Sigmoid colon (tissue), 7 donors: ENCODE data around the gene MGST2. TPM values are rescaled to one million over a fixed set of nuclear protein-coding genes. Genes with fewer than 3 reads are reported as not detected.

Source experiments
- DNase-seq: peaks from one replicate; pipeline ENCODE4 v3.0.0-alpha.2; 2019
- H3K27ac ChIP-seq, 4 donors: fragments of 200-600 bp; sonication (generic); one replicate each; pipeline ENCODE4 v1.5.1; 2016 to 2019; ENCODE audit warnings: mild to moderate bottlenecking in 1 of 4
- H3K27me3 ChIP-seq, 3 donors: fragments of 200-600 bp; sonication (generic); one replicate each; pipeline ENCODE4 v1.5.1; 2019; ENCODE audit warnings: mild to moderate bottlenecking in 1 of 3
- H3K36me3 ChIP-seq, 4 donors: fragments of 200-600 bp; sonication (generic); one replicate each; pipeline ENCODE4 v1.5.1; 2016 to 2019
- H3K4me1 ChIP-seq, 4 donors: fragments of 200-600 bp; sonication (generic); one replicate each; pipeline ENCODE4 v1.5.1; 2017 to 2019
- H3K4me3 ChIP-seq, 4 donors: fragments of 200-600 bp; sonication (generic); one replicate each; pipeline ENCODE4 v1.5.1; 2017 to 2019; ENCODE audit warnings: mild to moderate bottlenecking in 2 of 4, moderate library complexity in 1 of 4
- H3K9me3 ChIP-seq, 4 donors: fragments of 200-600 bp in 3 of 4; sonication (generic) in 3 of 4; one replicate each; pipeline versions ENCODE4 v1.5.1 to v1.6.1; 2013 to 2019
- EP300 ChIP-seq, 4 donors: sonication (generic); formaldehyde crosslinking; IDR thresholded peaks; one replicate each; pipeline ENCODE4 v1.6.1; 2017; ENCODE audit warnings: antibody characterized with exemption in 4 of 4
- POLR2A ChIP-seq, 2 donors: fragments of 450-650 bp; IDR thresholded peaks; one replicate each; pipeline ENCODE4 v1.6.1; 2016; ENCODE audit warnings: antibody characterized with exemption in 2 of 2, mild to moderate bottlenecking in 2 of 2, moderate library complexity in 2 of 2
- POLR2AphosphoS5 ChIP-seq, 4 donors: sonication (generic); formaldehyde crosslinking; IDR thresholded peaks; one replicate each; pipeline ENCODE4 v1.6.1; 2017; ENCODE audit warnings: antibody characterized with exemption in 4 of 4
- WGBS, 2 donors: extraction: QIAGEN DNeasy Blood & Tissue Kit; methylation state at CpG; one replicate each; pipeline ENCODE4 v1.1.7; 2013; 5-methylcytosine and 5-hydroxymethylcytosine counted together
- intact Hi-C: fragments of 100-400 bp; cut with DNase I; formaldehyde crosslinking; loops from one replicate; pipeline ENCODE4 v1.15.1; 2023
- polyA plus RNA-seq, 3 donors: library from polyadenylated mRNA; stranded (reverse); fragments of 200-250 nt; gene quantifications; one replicate each; pipeline ENCODE4 v1.2.3, GENCODE V29; 2013
- total RNA-seq, 4 donors: library from RNA; depleted of rRNA; stranded (reverse); fragments of >200 nt; gene quantifications; one replicate each; pipeline ENCODE4 v1.1.0, GENCODE V29; 2016
- TF ChIP-seq, protein P1 (sequence below), 4 experiments: fragments of 450-650 bp in 3 of 4; fragments of 200-600 bp in 1 of 4; IDR thresholded peaks; one replicate each; pipeline ENCODE4 v1.5.1; 2016 to 2019; ENCODE audit warnings: antibody characterized with exemption in 4 of 4, mild to moderate bottlenecking in 3 of 4, moderate library complexity in 2 of 4
- donor health status: healthy with polysubstance abuse.
- donor health status: Bipolar disorder and iron deficiency.
- donor health status: healthy.

The MGST2 gene
- total and polyA plus RNA-seq, 7 donors: 30.8 to 143 (median 48.2) TPM

DNA sequence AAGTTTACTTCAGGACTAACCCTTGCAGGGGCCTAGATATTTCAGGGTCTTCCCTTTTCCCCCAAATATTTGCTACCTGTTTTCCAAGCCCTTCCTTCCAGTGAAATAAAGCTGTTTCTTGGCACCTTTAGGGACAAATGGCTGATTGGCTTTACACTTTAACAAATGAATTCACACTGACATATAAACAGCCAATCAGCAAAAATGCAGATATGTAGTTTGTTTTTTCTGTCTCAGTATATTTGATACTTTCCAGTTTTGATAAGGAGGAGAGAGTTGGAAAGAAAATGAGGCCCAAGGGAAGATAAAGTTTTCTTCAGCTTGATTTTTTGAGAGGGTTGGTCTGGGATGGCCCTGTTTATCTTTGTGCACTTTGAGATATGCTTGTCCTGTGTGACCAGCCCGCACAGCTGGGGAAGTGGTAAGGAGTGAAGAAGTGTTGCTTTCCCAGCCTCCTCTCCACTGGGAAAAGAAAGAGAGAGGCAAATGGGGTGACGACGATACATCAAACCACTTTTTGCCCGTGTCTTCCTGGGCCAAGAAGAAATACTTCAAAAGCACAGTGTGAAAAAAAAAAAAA, 67.5 kb downstream of the MGST2 start:
- whole genome bisulfite sequencing, 2 donors: 89% methylated on average over 4 of the region's 4 CpGs
- Histone ChIP-seq H3K4me1 (peaks cover 0 to 25% (median 21%) of the 10 kb centered on the region in 4 donors), H3K9me3 (no peaks in the 10 kb centered on the region), H3K4me3 (no peak overlapping the region), H3K36me3 (no peaks in the 10 kb centered on the region), H3K27me3 (no peaks in the 10 kb centered on the region), H3K27ac (no peak overlapping the region)
- DNase-seq: peak; percentile 29
- no peak for TF ChIP-seq POLR2A (IDR thresholded peaks at IDR 0.05)
- intact Hi-C loops: loop anchor here (10.0 kb wide), 1 partner anchor 272 kb away; no protein-coding TSS in a partner anchor

DNA sequence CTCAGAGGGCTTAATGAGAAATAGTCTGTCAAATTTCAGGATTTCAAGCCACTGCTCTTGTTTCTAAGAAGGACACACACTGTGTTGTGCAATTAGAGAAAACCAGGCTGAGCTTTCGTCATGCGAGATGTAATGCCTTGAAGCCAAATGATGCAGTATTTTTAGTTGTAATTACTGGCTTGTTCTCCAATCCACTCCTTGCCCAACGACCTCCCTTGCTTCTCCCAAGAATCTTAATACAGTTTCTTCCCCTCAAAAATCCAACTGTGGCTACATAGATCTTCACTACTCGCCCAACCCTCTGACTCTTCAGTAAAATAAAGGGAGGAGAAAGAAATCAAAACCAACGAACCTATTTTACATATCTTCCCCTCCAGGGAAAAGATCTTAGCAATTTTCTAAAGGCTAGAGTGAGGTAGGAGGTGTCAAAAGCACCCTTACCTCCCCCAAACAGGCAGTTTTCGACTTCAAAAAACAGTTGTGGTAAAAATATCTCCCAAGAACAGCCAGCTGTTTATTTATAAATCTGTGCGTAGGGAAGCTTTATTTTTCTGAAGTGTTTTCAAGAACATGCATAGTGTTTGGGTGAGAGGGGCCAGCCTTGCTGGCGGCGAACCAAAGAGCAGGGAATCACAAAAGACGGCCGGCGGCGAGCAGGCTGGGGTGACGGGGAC, 68.7 kb downstream of the MGST2 start:
- TF ChIP-seq, protein P1, sequence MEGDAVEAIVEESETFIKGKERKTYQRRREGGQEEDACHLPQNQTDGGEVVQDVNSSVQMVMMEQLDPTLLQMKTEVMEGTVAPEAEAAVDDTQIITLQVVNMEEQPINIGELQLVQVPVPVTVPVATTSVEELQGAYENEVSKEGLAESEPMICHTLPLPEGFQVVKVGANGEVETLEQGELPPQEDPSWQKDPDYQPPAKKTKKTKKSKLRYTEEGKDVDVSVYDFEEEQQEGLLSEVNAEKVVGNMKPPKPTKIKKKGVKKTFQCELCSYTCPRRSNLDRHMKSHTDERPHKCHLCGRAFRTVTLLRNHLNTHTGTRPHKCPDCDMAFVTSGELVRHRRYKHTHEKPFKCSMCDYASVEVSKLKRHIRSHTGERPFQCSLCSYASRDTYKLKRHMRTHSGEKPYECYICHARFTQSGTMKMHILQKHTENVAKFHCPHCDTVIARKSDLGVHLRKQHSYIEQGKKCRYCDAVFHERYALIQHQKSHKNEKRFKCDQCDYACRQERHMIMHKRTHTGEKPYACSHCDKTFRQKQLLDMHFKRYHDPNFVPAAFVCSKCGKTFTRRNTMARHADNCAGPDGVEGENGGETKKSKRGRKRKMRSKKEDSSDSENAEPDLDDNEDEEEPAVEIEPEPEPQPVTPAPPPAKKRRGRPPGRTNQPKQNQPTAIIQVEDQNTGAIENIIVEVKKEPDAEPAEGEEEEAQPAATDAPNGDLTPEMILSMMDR (IDR thresholded peaks at IDR 0.05): no peak
- peak; percentile 11 to 56 (median 31) for TF ChIP-seq POLR2AphosphoS5 (IDR thresholded peaks at IDR 0.05)
- no peak for TF ChIP-seq POLR2A (IDR thresholded peaks at IDR 0.05)
- no peaks in the 10 kb centered on the region for H3K27me3 ChIP-seq
- H3K36me3 ChIP-seq: no peaks in the 10 kb centered on the region
- 20 to 26% methylated on average over 14 of the region's 14 CpGs for WGBS, 2 donors
- DNase-seq: peak; percentile 79
- H3K4me3 ChIP-seq: peak overlapping the region; percentile 23 to 58 (median 52)
- intact Hi-C loops: loop anchor here (1.0 to 10.0 kb wide), 5 partner anchors 270 to 625 kb away; no protein-coding TSS in a partner anchor
- H3K27ac ChIP-seq: peak overlapping the region; percentile 81 to 90 (median 88)
- H3K4me1 ChIP-seq: peaks cover 0 to 30% (median 21%) of the 10 kb centered on the region in 4 donors
- no peaks in the 10 kb centered on the region for H3K9me3 ChIP-seq

DNA sequence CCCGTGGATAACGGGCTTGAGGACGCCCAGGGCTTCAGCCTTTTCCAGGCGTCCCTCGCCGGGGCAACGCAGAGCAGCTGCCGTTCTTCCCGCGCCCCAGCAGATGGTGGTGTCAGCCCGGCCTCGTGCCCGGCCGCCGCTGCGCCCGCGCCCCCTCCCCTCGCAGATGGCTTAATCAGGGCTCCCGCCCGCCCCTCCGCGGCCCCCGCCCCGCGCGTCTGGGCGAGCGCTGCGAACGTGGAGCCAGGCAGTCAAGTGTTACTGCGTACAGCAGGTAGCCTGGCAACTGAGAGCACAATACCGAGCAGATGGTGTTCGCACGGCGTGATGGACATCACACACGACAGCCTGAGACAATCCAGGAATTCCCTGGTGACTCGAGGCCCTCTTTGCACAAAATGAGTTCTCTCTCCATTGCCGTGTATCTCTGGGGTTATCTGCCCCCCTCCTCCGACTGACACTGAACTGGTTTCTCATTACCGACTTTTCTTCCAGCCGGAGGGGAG, 69.3 kb downstream of the MGST2 start:
- Histone ChIP-seq H3K9me3 (no peaks in the 10 kb centered on the region), H3K4me1 (peaks cover 0 to 32% (median 23%) of the 10 kb centered on the region in 4 donors), H3K36me3 (no peaks in the 10 kb centered on the region), H3K27me3 (no peaks in the 10 kb centered on the region), H3K27ac (peak overlapping the region; percentile 81 to 90 (median 88)), H3K4me3 (peak overlapping the region; percentile 23 to 58 (median 52))
- peak; percentile 95 for DNase-seq
- intact Hi-C loops: loop anchor here (1.0 to 10.0 kb wide), 9 partner anchors 82 to 637 kb away; partner anchors contain the start of gene SCOC
- TF ChIP-seq EP300 (IDR thresholded peaks at IDR 0.05) (peak in 1 of 4 donors; percentile 31), POLR2A (IDR thresholded peaks at IDR 0.05) (no peak), POLR2AphosphoS5 (IDR thresholded peaks at IDR 0.05) (peak; percentile 71 to 85 (median 81))
- TF ChIP-seq, protein P1 (IDR thresholded peaks at IDR 0.05): peak; percentile 55 to 87 (median 63)
- WGBS, 2 donors: 2 to 5% methylated on average over 42 of the region's 42 CpGs

DNA sequence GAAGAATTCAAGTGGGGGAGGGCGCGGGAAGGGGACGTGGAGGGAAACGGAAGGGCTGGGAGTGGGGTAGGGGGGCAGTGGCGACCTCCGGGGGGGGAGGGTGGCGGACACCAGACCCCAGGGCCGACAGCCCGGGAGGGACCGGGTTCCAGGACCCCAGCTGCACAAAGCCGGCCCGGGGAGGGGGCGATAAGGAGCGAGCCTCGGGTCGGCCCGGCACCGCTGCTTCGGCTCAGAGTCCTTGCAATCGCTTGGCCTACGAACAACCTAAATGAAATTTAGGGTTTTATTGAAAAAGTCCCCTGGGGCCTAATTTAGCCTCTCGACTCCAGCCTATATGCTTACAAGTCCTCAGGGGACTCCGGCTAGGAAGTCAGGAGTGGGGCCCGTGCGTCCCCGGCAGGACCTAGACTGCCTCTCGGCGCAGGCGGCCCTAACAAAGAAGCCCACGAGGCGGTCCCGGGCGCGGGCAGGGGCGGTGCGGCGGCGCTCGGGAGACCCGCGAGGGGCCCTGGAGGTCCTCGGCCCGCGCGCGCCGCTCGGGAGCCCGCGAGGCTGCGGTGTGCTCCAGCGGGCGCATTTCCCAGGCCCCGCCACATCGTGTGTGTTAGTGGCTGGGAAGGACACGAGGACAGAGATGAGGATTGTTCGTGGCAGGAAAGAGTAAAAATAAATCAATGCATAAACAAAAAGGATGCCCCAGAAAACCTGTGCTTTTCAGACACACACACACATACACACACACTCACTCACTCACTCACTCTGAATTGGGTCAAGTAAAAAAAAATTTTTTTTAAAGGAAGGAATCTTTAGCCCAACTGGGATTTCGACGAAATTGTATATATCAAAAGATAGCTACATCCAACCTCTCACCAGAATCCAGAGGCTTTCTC, 70.0 kb downstream of the MGST2 start:
- WGBS, 2 donors: 35 to 78% methylated on average over 59 of the region's 59 CpGs
- peak overlapping the region; percentile 81 to 90 (median 88) for H3K27ac ChIP-seq
- DNase-seq: peak; percentile 74
- H3K4me1 ChIP-seq: peaks cover 0 to 39% (median 30%) of the 10 kb centered on the region in 4 donors
- H3K4me3 ChIP-seq: peak overlapping the region; percentile 23 to 58 (median 52)
- intact Hi-C loops: loop anchor here (2.0 to 10.0 kb wide), 8 partner anchors 71 to 637 kb away; partner anchors contain the start of genes MGST2 and SCOC
- no peaks in the 10 kb centered on the region for H3K36me3 ChIP-seq
- TF ChIP-seq, protein P1 (IDR thresholded peaks at IDR 0.05): no peak
- TF ChIP-seq POLR2A (IDR thresholded peaks at IDR 0.05) (no peak), POLR2AphosphoS5 (IDR thresholded peaks at IDR 0.05) (no peak), EP300 (IDR thresholded peaks at IDR 0.05) (no peak)
- no peaks in the 10 kb centered on the region for H3K9me3 ChIP-seq
- H3K27me3 ChIP-seq: no peaks in the 10 kb centered on the region
